ENCODE data around the gene TLX1.

The TLX1 gene

DNA sequence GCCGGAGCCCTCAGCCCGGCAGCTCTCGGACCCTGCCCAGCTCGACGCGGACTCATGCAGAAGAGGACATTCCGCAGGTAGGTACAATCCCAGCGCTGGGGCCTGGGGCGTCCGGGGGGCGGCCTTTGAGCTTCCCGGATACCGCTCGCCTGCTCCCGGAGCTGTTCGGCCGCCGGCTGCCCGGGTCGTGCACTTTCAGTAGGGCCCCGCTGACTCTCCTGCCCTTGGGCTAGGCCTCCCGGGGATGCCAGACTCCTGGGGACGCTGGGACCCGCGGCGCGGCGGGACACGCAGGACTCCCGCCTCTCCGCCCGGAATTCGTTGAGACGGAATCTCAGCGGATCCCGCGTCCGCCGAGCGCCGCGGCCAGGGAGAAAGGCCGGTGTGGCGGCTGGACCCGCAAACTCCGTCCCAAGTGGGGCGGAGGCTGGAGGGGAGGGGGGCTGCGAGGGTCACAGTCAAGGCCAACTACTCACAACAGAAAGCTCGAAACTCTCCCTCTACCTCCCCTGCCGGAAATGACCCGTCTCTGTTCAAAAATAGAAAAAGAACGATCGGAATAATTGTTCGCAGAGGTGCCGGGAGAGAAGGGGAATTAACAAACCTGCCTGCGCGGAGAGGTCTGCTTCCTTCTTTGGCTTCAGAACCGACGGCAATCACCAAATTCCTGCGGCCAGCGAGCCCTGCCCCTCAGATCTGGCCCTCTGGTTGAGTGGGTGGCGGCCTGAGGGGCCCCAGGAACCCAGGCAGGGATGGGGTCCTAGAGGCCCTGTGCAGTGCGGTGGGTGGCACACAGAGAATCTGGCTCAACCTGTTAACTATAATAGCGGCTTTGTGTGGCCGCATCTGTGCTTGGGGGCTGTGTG is 9.2 kb downstream of the TLX1 start:
- no peaks in the 10 kb centered on the region for H3K9me3 ChIP-seq (ENCODE audit: control insufficient read depth, low read length)
- no peak overlapping the region for H3K9ac ChIP-seq (ENCODE audit: low read length)
- H3K4me3 ChIP-seq (ENCODE audit: low read length), result no peak overlapping the region
- peaks cover 100% of the 10 kb centered on the region for H3K27me3 ChIP-seq (ENCODE audit: control insufficient read depth, insufficient read depth, low read length)
- peaks cover 14% of the 10 kb centered on the region for H3K4me1 ChIP-seq (ENCODE audit: control insufficient read depth, insufficient read depth, low read length)
- H3K36me3 ChIP-seq (ENCODE audit: control insufficient read depth, insufficient read depth, low read length), result no peaks in the 10 kb centered on the region

- H3K9ac ChIP-seq (ENCODE audit: low read length), result no peak overlapping the region
- H3K4me3 ChIP-seq (ENCODE audit: low read length), result no peak overlapping the region
- peaks cover 100% of the 10 kb centered on the region for H3K27me3 ChIP-seq (ENCODE audit: control insufficient read depth, insufficient read depth, low read length)
- H3K36me3 ChIP-seq (ENCODE audit: control insufficient read depth, insufficient read depth, low read length), result no peaks in the 10 kb centered on the region
- H3K4me1 ChIP-seq (ENCODE audit: control insufficient read depth, insufficient read depth, low read length), result peaks cover 9% of the 10 kb centered on the region
- no peaks in the 10 kb centered on the region for H3K9me3 ChIP-seq (ENCODE audit: control insufficient read depth, low read length)
These were observed 10.0 kb downstream of the TLX1 start for GRCh38 chr10:101140950-101141615.

- no peak overlapping the region for H3K4me3 ChIP-seq (ENCODE audit: low read length)
- H3K9me3 ChIP-seq (ENCODE audit: control insufficient read depth, low read length), result no peaks in the 10 kb centered on the region
- peaks cover 100% of the 10 kb centered on the region for H3K27me3 ChIP-seq (ENCODE audit: control insufficient read depth, insufficient read depth, low read length)
- no peak overlapping the region for H3K9ac ChIP-seq (ENCODE audit: low read length)
- H3K4me1 ChIP-seq (ENCODE audit: control insufficient read depth, insufficient read depth, low read length), result peaks cover 15% of the 10 kb centered on the region
- H3K36me3 ChIP-seq (ENCODE audit: control insufficient read depth, insufficient read depth, low read length), result no peaks in the 10 kb centered on the region
These were observed 10.8 kb downstream of the TLX1 start for GRCh38 chr10:101141616-101142532.

DNA sequence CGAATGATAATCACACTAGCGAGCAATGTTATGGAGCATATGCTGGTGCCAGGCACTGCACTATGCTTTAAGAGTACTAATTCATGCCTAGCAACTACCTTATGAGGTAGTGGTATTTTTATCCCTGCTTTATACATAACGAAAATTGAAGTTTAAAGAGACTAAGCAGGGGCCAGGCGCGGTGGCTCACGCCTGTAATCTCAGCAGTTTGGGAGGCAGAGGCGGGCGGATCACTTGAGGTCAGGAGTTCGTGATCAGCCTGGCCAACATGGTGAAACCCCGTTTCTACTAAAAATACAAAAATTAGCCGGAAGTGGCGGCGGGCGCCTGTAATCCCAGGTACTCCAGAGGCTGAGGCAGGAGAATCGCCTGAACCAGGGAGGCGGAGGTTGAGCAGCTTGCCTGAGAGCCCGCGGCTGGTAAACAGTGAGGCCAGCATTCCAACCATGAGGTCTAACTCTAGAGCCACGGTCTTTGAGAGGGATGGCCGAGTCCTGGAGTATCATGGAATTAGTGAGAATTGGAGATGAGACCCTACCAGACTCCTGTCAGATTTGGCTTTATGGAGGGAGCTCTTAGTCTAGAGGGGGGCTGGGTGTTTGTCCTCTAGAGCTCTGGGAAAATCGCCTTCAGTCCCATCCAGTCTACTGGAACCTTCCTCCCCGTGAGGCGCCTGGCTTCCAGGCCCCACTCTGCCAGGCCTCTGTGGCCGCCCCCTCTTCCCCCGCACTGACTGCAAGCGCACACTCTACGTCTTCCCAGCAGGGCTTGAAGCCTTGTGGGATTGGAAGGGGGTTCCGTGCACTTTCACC is 11.6 kb downstream of the TLX1 start:
- Histone ChIP-seq H3K4me3 (ENCODE audit: low read length) (no peak overlapping the region), H3K36me3 (ENCODE audit: control insufficient read depth, insufficient read depth, low read length) (no peaks in the 10 kb centered on the region), H3K9ac (ENCODE audit: low read length) (no peak overlapping the region), H3K9me3 (ENCODE audit: control insufficient read depth, low read length) (no peaks in the 10 kb centered on the region), H3K27me3 (ENCODE audit: control insufficient read depth, insufficient read depth, low read length) (peaks cover 100% of the 10 kb centered on the region), H3K4me1 (ENCODE audit: control insufficient read depth, insufficient read depth, low read length) (peaks cover 16% of the 10 kb centered on the region)

DNA sequence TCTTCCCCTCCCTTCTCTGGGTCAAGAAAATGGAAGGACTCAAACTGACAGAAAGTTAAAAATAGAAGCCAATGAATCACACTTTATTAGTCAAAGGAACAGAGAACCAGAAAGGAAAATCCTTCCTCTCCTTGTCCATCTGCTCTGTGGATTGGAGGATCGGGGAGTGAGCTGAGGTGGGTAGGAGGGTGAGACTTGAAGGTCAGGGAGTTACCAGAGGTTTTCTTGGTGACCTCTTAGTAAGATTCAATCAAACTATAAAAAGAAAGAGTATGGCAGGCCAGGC is 12.2 kb downstream of the TLX1 start:
- H3K4me1 ChIP-seq (ENCODE audit: control insufficient read depth, insufficient read depth, low read length), result peaks cover 16% of the 10 kb centered on the region
- H3K9ac ChIP-seq (ENCODE audit: low read length), result no peak overlapping the region
- H3K4me3 ChIP-seq (ENCODE audit: low read length), result no peak overlapping the region
- no peaks in the 10 kb centered on the region for H3K9me3 ChIP-seq (ENCODE audit: control insufficient read depth, low read length)
- H3K27me3 ChIP-seq (ENCODE audit: control insufficient read depth, insufficient read depth, low read length), result peaks cover 97% of the 10 kb centered on the region
- no peaks in the 10 kb centered on the region for H3K36me3 ChIP-seq (ENCODE audit: control insufficient read depth, insufficient read depth, low read length)

DNA sequence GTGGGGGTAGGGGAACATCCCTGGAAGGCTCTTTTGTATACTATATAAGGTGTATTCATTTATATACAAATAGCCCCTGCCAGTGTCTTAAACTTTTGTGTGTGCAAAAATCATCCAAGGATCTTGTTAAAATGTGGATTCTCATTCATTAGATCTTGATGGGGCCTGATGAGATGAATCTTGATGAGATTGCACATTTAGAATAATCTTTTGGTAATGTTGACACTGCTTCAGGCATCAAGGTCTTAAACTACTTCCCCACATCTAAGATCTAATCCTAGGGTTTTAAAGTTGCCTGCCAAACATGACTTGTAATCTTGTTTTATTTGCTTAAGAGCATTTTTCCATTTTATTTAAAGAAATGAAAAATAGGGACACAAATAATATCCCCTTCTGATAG is 13.0 kb downstream of the TLX1 start:
- no peak overlapping the region for H3K4me3 ChIP-seq (ENCODE audit: low read length)
- H3K4me1 ChIP-seq (ENCODE audit: control insufficient read depth, insufficient read depth, low read length), result peaks cover 16% of the 10 kb centered on the region
- peaks cover 96% of the 10 kb centered on the region for H3K27me3 ChIP-seq (ENCODE audit: control insufficient read depth, insufficient read depth, low read length)
- no peak overlapping the region for H3K9ac ChIP-seq (ENCODE audit: low read length)
- no peaks in the 10 kb centered on the region for H3K36me3 ChIP-seq (ENCODE audit: control insufficient read depth, insufficient read depth, low read length)
- no peaks in the 10 kb centered on the region for H3K9me3 ChIP-seq (ENCODE audit: control insufficient read depth, low read length)

GRCh38 chr10:101145145-101145544 is 14.0 kb downstream of the TLX1 start:
- Histone ChIP-seq H3K36me3 (ENCODE audit: control insufficient read depth, insufficient read depth, low read length) (no peaks in the 10 kb centered on the region), H3K9ac (ENCODE audit: low read length) (no peak overlapping the region), H3K27me3 (ENCODE audit: control insufficient read depth, insufficient read depth, low read length) (peaks cover 93% of the 10 kb centered on the region), H3K4me3 (ENCODE audit: low read length) (no peak overlapping the region), H3K9me3 (ENCODE audit: control insufficient read depth, low read length) (no peaks in the 10 kb centered on the region), H3K4me1 (ENCODE audit: control insufficient read depth, insufficient read depth, low read length) (peaks cover 15% of the 10 kb centered on the region)

DNA sequence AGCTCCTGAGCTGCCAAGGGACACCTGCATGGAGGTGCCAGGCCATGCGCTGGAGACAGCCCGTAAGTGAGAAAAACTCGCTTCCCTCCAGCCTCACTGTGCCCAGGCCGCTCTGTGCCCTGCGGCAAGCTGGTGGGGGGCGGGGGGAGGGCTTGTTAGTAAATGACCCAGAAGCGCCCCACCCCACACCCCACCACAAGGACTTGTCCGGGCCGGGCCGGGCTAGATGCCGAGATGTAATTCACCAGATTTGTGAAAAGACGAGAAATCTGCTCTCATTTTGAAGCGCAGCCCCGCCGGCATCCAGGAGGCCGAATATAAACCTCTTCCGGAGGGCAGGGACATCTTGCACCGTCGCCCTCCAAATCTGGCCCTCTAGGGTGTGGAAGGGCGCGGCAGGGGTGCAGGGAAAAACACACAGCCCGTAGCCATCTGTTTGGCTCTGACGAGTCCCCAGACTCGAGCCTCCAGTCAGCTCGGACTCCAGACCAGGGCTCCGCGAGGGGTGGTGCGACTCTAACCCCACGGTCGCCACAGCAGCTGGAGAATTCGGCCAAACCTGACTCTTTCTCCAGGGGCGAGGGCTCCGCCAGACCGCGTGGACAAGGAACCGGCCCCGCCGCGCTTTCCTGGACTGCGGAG is 14.8 kb downstream of the TLX1 start:
- H3K36me3 ChIP-seq (ENCODE audit: control insufficient read depth, insufficient read depth, low read length), result no peaks in the 10 kb centered on the region
- H3K27me3 ChIP-seq (ENCODE audit: control insufficient read depth, insufficient read depth, low read length), result peaks cover 89% of the 10 kb centered on the region
- H3K9me3 ChIP-seq (ENCODE audit: control insufficient read depth, low read length), result no peaks in the 10 kb centered on the region
- no peak overlapping the region for H3K4me3 ChIP-seq (ENCODE audit: low read length)
- H3K9ac ChIP-seq (ENCODE audit: low read length), result no peak overlapping the region
- peaks cover 9% of the 10 kb centered on the region for H3K4me1 ChIP-seq (ENCODE audit: control insufficient read depth, insufficient read depth, low read length)

DNA sequence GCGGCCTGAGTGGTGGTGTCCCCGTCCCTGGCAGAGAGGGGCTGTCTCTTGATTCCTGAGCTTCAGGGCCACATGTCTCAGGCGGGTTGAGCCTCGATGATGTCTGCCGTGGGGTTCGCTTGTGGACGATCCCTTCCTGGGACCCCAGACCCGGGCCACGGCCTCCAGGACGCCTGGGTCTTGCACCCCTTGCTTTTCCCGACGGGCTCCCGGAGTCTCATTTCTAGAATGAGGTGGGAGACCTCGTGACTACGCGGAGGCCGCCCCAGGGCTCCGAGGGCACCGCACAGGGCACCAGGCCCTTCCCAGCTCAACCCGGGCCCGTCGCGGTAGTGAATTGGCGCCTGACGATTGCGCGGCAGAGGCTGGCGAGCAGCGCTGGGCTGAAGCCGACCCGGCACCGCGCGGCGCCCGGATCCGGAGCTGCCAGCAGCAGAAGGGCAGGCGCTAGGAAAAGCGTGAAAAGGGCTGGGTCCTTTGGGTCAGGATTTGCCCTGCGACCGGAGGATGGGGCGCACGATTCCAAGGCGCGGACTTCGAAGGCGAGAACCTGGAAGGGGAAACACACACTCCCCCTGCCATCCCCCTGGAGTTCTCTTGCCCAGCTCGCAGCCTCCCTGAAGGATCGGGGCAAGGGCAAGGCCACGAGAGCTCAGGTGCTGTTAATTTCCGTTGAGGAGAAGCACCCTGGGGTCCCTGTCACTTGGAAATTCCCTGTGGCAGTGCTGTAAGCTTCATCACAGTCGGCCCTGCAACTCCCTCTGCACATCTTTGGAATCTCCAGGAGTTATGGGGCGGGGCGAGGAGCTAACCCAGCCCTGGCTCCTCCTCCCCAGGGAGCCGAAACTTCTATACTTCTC is 15.5 kb downstream of the TLX1 start:
- H3K9me3 ChIP-seq (ENCODE audit: control insufficient read depth, low read length), result no peaks in the 10 kb centered on the region
- no peak overlapping the region for H3K9ac ChIP-seq (ENCODE audit: low read length)
- no peaks in the 10 kb centered on the region for H3K36me3 ChIP-seq (ENCODE audit: control insufficient read depth, insufficient read depth, low read length)
- H3K27me3 ChIP-seq (ENCODE audit: control insufficient read depth, insufficient read depth, low read length), result peaks cover 84% of the 10 kb centered on the region
- peaks cover 9% of the 10 kb centered on the region for H3K4me1 ChIP-seq (ENCODE audit: control insufficient read depth, insufficient read depth, low read length)
- no peak overlapping the region for H3K4me3 ChIP-seq (ENCODE audit: low read length)

DNA sequence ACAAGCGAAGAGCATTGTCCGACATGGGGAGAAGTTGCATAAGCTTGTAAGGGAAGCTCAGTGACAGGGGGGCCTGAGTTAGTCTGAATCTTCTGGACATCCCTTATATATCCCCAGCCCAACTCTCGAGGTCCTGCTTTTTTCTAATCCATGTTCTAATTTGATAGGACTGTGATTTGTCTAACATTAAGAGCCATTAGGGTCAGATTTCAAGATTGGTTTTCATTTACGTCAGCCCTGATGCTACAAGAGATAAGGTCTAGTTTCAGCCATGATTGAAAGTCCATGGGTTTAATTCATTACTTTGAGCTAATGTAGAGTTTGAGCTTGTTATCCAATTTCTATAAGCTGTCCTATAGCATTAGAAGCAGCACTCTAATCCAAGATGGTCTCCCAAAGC is 20.3 kb downstream of the TLX1 start:
- Histone ChIP-seq H3K4me3 (ENCODE audit: low read length) (no peak overlapping the region), H3K9ac (ENCODE audit: low read length) (no peak overlapping the region), H3K4me1 (ENCODE audit: control insufficient read depth, insufficient read depth, low read length) (peaks cover 5% of the 10 kb centered on the region), H3K9me3 (ENCODE audit: control insufficient read depth, low read length) (no peaks in the 10 kb centered on the region), H3K27me3 (ENCODE audit: control insufficient read depth, insufficient read depth, low read length) (peaks cover 62% of the 10 kb centered on the region), H3K36me3 (ENCODE audit: control insufficient read depth, insufficient read depth, low read length) (no peaks in the 10 kb centered on the region)
